A673 (cell line): ENCODE measurements around the gene ADGRG1.

Source experiments
- CTCF ChIP-seq: fragments of 300-800, 200-600 bp; sonication (generic); conservative IDR thresholded peaks from 2 replicates; pipeline ENCODE4 v1.5.1; 2017; ENCODE audit warnings: low read depth, mild to moderate bottlenecking, antibody characterized with exemption, low read length, moderate library complexity, mixed read lengths
- EZH2 ChIP-seq: fragments of 200-600 bp; sonication (generic); IDR thresholded peaks from 2 replicates; pipeline ENCODE4 v1.6.1; 2017; ENCODE audit warnings: borderline replicate concordance, low read depth, mild to moderate bottlenecking, mixed read lengths, antibody characterized with exemption, low read length; ENCODE audit not compliant: poor library complexity, severe bottlenecking

- TF ChIP-seq CTCF (no peak), EZH2 (no peak)
These were observed 85.6 kb downstream of the ADGRG1 start for GRCh38 chr16:57714047-57714446.
